ENCODE data around the gene CHRNA4.
"Not testable (repeated sequence)": the region's sequence is repeated elsewhere in the genome, so short reads cannot be mapped to it uniquely, and the experiment has no call there.

DNA sequence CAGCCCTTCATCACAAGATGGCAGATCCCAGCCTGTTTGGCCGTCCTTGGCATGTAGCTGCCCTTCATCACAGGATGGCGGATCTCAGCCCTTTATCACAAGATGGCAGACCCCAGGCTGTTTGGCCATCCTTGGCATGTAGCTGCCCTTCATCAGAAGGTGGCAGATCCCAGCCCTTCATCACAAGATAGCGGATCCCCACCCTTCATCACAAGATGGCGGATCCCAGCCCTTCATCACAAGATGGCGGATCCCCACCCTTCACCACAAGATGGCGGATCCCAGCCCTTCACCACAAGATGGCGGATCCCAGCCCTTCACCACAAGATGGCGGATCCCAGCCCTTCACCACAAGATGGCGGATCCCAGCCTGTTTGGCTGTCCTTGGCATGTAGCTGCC lies 26.1 kb downstream of the CHRNA4 start:
- not testable (repeated sequence) for TF ChIP-seq POLR2A (IDR thresholded peaks at IDR 0.05)
- TF ChIP-seq, protein P1, sequence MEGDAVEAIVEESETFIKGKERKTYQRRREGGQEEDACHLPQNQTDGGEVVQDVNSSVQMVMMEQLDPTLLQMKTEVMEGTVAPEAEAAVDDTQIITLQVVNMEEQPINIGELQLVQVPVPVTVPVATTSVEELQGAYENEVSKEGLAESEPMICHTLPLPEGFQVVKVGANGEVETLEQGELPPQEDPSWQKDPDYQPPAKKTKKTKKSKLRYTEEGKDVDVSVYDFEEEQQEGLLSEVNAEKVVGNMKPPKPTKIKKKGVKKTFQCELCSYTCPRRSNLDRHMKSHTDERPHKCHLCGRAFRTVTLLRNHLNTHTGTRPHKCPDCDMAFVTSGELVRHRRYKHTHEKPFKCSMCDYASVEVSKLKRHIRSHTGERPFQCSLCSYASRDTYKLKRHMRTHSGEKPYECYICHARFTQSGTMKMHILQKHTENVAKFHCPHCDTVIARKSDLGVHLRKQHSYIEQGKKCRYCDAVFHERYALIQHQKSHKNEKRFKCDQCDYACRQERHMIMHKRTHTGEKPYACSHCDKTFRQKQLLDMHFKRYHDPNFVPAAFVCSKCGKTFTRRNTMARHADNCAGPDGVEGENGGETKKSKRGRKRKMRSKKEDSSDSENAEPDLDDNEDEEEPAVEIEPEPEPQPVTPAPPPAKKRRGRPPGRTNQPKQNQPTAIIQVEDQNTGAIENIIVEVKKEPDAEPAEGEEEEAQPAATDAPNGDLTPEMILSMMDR (IDR thresholded peaks at IDR 0.05): not testable (repeated sequence)
